A549 (cell line): ENCODE measurements around the gene TNIK.

Source experiments
- BHLHE40 ChIP-seq: IDR thresholded peaks from 2 replicates; pipeline ENCODE4 v1.6.1; 2012; ENCODE audit warnings: low read depth, low read length, inconsistent platforms
- EP300 ChIP-seq, 2 experiments: fragments of >200 bp; sonication (Bioruptor Twin); formaldehyde crosslinking; IDR thresholded peaks; 2 replicates in 1 of 2; 3 replicates in 1 of 2; pipeline ENCODE4 v1.6.1; 2016 to 2017
- FOSL2 ChIP-seq, 2 experiments: fragments of 450-650 bp in 1 of 2; fragments of >200 bp in 1 of 2; sonication (Bioruptor Twin) in 1 of 2; formaldehyde crosslinking; IDR thresholded peaks; 2 replicates each; pipeline versions ENCODE4 v1.5.0 to v1.6.1; 2016 to 2020; ENCODE audit warnings: mild to moderate bottlenecking in 1 of 2, moderate library complexity in 1 of 2
- GATA3 ChIP-seq: IDR thresholded peaks from 2 replicates; pipeline ENCODE4 v1.6.1; 2012; ENCODE audit warnings: borderline replicate concordance
- HDAC2 ChIP-seq: fragments of 200-600 bp; sonication (generic); IDR thresholded peaks from 2 replicates; pipeline ENCODE4 v1.6.1; 2016
- JUN ChIP-seq, 2 experiments: fragments of >200 bp; sonication (Bioruptor Twin); formaldehyde crosslinking; IDR thresholded peaks; 2 replicates in 1 of 2; 3 replicates in 1 of 2; pipeline ENCODE4 v1.6.1; 2016 to 2017
- JUNB ChIP-seq: fragments of >200 bp; sonication (Bioruptor Twin); formaldehyde crosslinking; IDR thresholded peaks from 2 replicates; pipeline ENCODE4 v1.6.1; 2016
- MYC ChIP-seq: IDR thresholded peaks from 2 replicates; pipeline ENCODE4 v1.6.1; 2012; ENCODE audit warnings: mild to moderate bottlenecking, inconsistent platforms, low read length, improper control_type of control experiment, borderline replicate concordance
- PHF8 ChIP-seq: fragments of 200-600 bp; sonication (generic); IDR thresholded peaks from 2 replicates; pipeline ENCODE4 v1.6.1; 2016; ENCODE audit warnings: low read depth, mild to moderate bottlenecking, antibody characterized with exemption, moderate library complexity, borderline replicate concordance
- SREBF2 ChIP-seq: fragments of 450-650 bp; IDR thresholded peaks from 2 replicates; pipeline ENCODE4 v1.6.1; 2014; ENCODE audit warnings: mild to moderate bottlenecking, moderate library complexity
- TF ChIP-seq, protein P1 (sequence below): fragments of >200 bp; sonication (Bioruptor Twin); formaldehyde crosslinking; IDR thresholded peaks from 3 replicates; pipeline ENCODE4 v1.5.1; 2016
- TF ChIP-seq, protein P2 (sequence below): IDR thresholded peaks from 2 replicates; pipeline ENCODE4 v1.6.1; 2012
- TF ChIP-seq, protein P3 (sequence below): fragments of 450-650 bp; IDR thresholded peaks from 2 replicates; pipeline ENCODE4 v1.6.1; 2014; ENCODE audit warnings: antibody characterized with exemption

DNA sequence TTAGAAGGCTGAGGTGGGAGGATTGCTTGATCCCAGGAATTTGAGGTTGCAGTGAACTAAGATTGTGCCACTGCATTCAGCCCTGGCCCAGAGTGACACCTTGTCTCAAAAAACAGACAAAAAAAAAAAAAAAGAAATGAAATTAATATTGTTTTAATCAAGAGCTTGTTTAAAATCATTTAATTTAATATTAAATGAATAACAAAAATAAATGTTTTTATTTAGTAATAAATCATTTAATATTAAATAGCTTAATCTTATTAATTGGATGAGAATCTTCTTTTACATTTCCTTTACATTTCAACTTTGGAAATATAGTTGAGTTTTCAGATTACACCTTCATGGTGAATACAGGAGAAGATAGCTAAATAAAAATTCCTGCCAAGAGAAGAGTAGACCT is 29.7 kb downstream of the TNIK start:
- TF ChIP-seq, protein P1, sequence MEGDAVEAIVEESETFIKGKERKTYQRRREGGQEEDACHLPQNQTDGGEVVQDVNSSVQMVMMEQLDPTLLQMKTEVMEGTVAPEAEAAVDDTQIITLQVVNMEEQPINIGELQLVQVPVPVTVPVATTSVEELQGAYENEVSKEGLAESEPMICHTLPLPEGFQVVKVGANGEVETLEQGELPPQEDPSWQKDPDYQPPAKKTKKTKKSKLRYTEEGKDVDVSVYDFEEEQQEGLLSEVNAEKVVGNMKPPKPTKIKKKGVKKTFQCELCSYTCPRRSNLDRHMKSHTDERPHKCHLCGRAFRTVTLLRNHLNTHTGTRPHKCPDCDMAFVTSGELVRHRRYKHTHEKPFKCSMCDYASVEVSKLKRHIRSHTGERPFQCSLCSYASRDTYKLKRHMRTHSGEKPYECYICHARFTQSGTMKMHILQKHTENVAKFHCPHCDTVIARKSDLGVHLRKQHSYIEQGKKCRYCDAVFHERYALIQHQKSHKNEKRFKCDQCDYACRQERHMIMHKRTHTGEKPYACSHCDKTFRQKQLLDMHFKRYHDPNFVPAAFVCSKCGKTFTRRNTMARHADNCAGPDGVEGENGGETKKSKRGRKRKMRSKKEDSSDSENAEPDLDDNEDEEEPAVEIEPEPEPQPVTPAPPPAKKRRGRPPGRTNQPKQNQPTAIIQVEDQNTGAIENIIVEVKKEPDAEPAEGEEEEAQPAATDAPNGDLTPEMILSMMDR = no peak
- no peak for TF ChIP-seq HDAC2
- TF ChIP-seq EP300 (IDR thresholded peaks at IDR 0.05) = no peak
- TF ChIP-seq, protein P2, sequence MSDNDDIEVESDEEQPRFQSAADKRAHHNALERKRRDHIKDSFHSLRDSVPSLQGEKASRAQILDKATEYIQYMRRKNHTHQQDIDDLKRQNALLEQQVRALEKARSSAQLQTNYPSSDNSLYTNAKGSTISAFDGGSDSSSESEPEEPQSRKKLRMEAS = no peak
- no peak for TF ChIP-seq JUNB
- TF ChIP-seq MYC = no peak
- TF ChIP-seq GATA3 = no peak
- TF ChIP-seq SREBF2 = no peak
- TF ChIP-seq BHLHE40 = no peak
- no peak for TF ChIP-seq JUN (IDR thresholded peaks at IDR 0.05)
- TF ChIP-seq, protein P3, sequence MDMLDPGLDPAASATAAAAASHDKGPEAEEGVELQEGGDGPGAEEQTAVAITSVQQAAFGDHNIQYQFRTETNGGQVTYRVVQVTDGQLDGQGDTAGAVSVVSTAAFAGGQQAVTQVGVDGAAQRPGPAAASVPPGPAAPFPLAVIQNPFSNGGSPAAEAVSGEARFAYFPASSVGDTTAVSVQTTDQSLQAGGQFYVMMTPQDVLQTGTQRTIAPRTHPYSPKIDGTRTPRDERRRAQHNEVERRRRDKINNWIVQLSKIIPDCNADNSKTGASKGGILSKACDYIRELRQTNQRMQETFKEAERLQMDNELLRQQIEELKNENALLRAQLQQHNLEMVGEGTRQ = no peak
- TF ChIP-seq PHF8 = no peak
- TF ChIP-seq FOSL2 (IDR thresholded peaks at IDR 0.05) = no peak
- no peak for TF ChIP-seq FOSL2 (CRISPR knock-in tag; IDR thresholded peaks at IDR 0.05)
